ENCODE data around the gene PXYLP1. TPM values are rescaled to one million over a fixed set of nuclear protein-coding genes. Genes with fewer than 3 reads are reported as not detected.
A peak's percentile ranks its signal among the peaks of the same experiment; 100 is the strongest.

Gene PXYLP1
- polyA plus RNA-seq, 1 experiment, result 11.2 TPM

DNA sequence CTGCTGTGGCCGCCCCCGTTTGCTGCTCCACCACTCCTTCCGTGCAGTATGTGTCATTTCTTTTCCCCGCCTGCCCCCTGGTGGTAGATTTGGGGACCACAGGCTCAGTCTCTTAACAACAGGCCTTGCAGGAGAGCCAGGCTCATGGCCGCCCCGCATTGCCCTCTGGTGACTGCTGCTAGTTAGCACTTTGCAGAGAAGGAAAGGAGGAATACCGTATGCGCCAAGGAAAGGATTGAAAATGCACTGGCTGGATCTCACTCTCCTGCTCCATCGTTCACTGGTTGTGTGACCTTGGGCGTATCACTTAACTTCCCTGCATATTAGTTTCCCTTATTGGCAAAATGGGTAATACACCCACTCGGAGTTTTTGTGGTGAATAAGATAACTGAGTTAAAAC lies 39.3 kb upstream of the PXYLP1 start:
- ChIA-PET POLR2A (no interaction called here), CTCF (interaction anchor here (0.7 to 4.0 kb wide), 25 partner anchors 9 to 297 kb away, joined by 3 to 26 read pairs (median 5); no protein-coding TSS in a partner anchor)
- Histone ChIP-seq H3K36me3 (ENCODE audit: control insufficient read depth, insufficient read depth, low read length) (no peaks in the 10 kb centered on the region), H3K27me3 (ENCODE audit: control insufficient read depth, insufficient read depth, low read length) (peaks cover 4% of the 10 kb centered on the region; the same call in 1 of the 2 replicates), H3K4me3 (ENCODE audit: low read depth, low read length) (no peak overlapping the region)
- TF ChIP-seq, protein P1, sequence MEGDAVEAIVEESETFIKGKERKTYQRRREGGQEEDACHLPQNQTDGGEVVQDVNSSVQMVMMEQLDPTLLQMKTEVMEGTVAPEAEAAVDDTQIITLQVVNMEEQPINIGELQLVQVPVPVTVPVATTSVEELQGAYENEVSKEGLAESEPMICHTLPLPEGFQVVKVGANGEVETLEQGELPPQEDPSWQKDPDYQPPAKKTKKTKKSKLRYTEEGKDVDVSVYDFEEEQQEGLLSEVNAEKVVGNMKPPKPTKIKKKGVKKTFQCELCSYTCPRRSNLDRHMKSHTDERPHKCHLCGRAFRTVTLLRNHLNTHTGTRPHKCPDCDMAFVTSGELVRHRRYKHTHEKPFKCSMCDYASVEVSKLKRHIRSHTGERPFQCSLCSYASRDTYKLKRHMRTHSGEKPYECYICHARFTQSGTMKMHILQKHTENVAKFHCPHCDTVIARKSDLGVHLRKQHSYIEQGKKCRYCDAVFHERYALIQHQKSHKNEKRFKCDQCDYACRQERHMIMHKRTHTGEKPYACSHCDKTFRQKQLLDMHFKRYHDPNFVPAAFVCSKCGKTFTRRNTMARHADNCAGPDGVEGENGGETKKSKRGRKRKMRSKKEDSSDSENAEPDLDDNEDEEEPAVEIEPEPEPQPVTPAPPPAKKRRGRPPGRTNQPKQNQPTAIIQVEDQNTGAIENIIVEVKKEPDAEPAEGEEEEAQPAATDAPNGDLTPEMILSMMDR (IDR thresholded peaks at IDR 0.05; ENCODE audit: insufficient read depth, low read depth, low read length), result peak; percentile 99
- peak; percentile 47 for DNase-seq (ENCODE audit: low read depth)

DNA sequence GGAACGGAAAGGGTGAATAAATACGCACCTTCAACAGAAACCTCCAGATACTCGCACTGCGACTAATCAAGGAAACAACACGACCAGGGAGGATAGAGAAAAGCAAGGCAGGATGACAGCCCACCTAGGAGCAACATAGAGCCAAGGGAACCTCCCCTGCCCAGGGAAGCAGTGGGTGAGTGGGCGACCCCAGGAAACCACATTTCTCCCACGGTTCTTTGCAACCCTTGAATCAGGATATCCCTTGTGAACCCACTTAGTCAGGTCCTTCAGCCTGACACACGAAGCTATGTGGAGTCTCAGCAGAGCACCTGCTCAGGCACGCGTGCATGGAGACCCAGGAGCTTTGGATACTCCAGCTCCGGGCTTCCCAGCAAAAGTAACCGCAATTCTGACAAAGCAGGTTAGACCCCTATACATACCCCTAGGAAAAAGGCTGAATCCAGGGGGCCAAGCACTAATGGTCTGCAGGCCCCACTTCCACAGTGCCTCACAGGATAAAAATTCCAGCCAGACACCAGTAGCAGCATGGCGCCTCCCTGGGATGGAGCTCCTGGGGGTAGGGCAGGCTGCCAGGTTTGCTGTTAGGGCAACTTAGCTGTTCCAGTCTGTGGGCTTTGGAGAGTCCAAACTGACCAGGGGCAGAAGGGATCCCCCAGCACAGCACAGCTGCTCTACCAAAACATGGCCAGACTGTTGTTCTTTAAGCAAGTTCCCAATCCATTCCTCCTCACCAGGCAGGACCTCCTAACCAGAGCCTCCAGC lies 38.4 kb upstream of the PXYLP1 start:
- ChIA-PET CTCF (interaction anchor here (0.6 to 4.0 kb wide), 12 partner anchors 9 to 367 kb away, joined by 3 to 26 read pairs (median 4); no protein-coding TSS in a partner anchor), POLR2A (no interaction called here)
- TF ChIP-seq, protein P1 (IDR thresholded peaks at IDR 0.05; ENCODE audit: insufficient read depth, low read depth, low read length), result no peak
- DNase-seq (ENCODE audit: low read depth), result no peak
- Histone ChIP-seq H3K36me3 (ENCODE audit: control insufficient read depth, insufficient read depth, low read length) (no peaks in the 10 kb centered on the region), H3K4me3 (ENCODE audit: low read depth, low read length) (no peak overlapping the region), H3K27me3 (ENCODE audit: control insufficient read depth, insufficient read depth, low read length) (peaks cover 4% of the 10 kb centered on the region; the same call in 1 of the 2 replicates)

DNA sequence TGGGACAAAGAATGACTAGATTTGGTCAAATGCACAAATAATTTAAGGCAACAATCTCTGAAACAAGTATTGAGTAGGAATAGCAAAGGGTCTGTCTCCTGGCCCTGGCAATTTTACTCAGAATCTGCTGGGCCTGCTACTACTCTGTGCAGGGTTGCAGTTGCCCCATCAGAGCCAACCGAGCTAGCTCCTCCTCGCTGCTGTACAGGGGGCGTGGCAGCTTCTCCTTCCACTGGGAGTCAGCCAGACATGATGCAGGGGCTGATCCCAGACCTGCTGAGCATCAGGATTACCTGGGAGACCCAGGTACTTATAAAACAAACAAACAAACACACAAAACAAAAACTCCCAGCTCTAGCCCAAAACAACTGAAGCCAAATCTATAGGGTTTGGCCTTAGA lies 30.5 kb upstream of the PXYLP1 start:
- ChIA-PET CTCF (interaction anchor here (0.6 to 4.5 kb wide), 7 partner anchors 9 to 1774 kb away, joined by 3 to 24 read pairs (median 3); partner anchors contain the start of gene PXYLP1), POLR2A (no interaction called here)
- H3K27me3 ChIP-seq (ENCODE audit: control insufficient read depth, insufficient read depth, low read length), result 0 out of 2 replicates have a peak, but pooled peaks cover 1% of the 10 kb centered on the region
- no peak for DNase-seq (ENCODE audit: low read depth)
- TF ChIP-seq, protein P1 (IDR thresholded peaks at IDR 0.05; ENCODE audit: insufficient read depth, low read depth, low read length), result no peak
- H3K36me3 ChIP-seq (ENCODE audit: control insufficient read depth, insufficient read depth, low read length), result no peaks in the 10 kb centered on the region
- no peak overlapping the region for H3K4me3 ChIP-seq (ENCODE audit: low read depth, low read length)

DNA sequence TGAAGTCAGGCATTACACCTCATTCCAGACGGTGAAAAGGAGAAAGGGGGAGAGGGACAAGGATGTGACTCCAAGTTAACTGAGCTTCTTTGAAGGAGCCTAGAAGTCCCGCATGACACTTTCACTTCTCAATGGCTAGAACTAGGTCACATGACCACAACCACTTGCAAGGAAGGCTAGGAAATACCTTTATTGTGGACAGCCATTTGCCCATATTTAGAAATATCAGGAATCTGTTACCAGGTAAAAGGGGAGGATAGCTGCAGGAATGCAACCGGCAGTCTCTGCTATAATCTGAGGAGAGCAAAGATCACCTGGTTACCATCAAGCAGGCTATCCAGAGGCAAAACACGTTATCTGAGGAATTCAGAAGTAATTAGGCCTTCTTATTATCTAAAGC lies 28.9 kb upstream of the PXYLP1 start:
- Histone ChIP-seq H3K4me3 (ENCODE audit: low read depth, low read length) (no peak overlapping the region), H3K36me3 (ENCODE audit: control insufficient read depth, insufficient read depth, low read length) (no peaks in the 10 kb centered on the region), H3K27me3 (ENCODE audit: control insufficient read depth, insufficient read depth, low read length) (0 out of 2 replicates have a peak, but pooled peaks cover 1% of the 10 kb centered on the region)
- DNase-seq (ENCODE audit: low read depth), result no peak
- CTCF ChIA-PET, result interaction anchor here (0.5 to 4.5 kb wide), 2 partner anchors 10 to 1776 kb away, joined by 3 to 24 read pairs; no protein-coding TSS in a partner anchor
- TF ChIP-seq, protein P1 (IDR thresholded peaks at IDR 0.05; ENCODE audit: insufficient read depth, low read depth, low read length), result no peak
- POLR2A ChIA-PET, result no interaction called here

DNA sequence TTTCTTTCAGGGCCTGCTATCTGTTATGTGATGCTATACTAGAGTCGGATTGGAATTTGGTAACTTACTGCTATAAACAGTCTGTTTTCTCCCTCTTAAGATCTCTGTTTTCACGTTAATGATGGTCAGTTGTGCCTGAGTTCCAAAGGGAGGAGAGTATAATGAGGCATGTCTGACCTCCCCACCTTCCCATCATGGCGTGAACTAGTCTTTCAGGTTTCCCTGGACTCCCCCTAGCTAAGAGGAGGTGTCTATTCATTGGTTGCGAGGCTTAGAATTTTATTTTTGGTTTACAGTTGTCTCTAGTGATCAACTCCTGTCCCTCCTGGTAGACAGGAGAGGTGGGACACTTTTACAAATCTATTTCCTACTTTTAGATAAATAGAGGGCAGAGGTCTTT lies 27.8 kb upstream of the PXYLP1 start:
- H3K27me3 ChIP-seq (ENCODE audit: control insufficient read depth, insufficient read depth, low read length), result 0 out of 2 replicates have a peak, but pooled peaks cover 1% of the 10 kb centered on the region
- CTCF ChIA-PET, result interaction anchor here (4.5 kb wide), 1 partner anchor 11 kb away, joined by 24 read pairs; no protein-coding TSS in a partner anchor

More for the DNA sequence above, 27.8 kb upstream of the PXYLP1 start:
- DNase-seq (ENCODE audit: low read depth), result no peak
- H3K4me3 ChIP-seq (ENCODE audit: low read depth, low read length), result no peak overlapping the region
- no peaks in the 10 kb centered on the region for H3K36me3 ChIP-seq (ENCODE audit: control insufficient read depth, insufficient read depth, low read length)
- POLR2A ChIA-PET, result no interaction called here
- TF ChIP-seq, protein P1 (IDR thresholded peaks at IDR 0.05; ENCODE audit: insufficient read depth, low read depth, low read length), result no peak
